ENCODE measurements around the gene OR2Y1.

The OR2Y1 gene

DNA sequence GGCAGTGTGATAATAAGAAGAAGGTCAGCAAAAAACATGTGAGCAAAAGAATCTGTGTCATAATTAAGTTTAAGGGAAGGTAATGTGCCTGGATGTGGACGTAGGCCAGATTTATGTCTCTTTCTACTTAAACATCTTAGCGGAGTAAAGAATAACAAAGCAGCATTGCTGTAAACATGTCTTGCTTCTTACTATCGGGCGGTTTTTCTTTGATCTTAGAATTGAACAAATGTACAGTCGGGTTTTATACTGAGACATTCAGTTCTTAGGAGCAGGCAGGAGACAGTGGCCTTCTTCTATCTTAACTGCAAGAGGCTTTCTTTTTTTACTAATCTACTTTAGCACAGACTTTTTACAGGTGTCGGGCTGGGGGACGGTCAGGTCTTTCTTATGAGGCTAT lies 50.1 kb downstream of the OR2Y1 start:
- H3K4me1 ChIP-seq (ENCODE audit: low read depth, poor library complexity, severe bottlenecking) = no peaks in the 10 kb centered on the region
- H3K9ac ChIP-seq = no peak overlapping the region
- no peaks in the 10 kb centered on the region for H3K27me3 ChIP-seq (ENCODE audit: insufficient read depth, low read depth)
- no peaks in the 10 kb centered on the region for H3K36me3 ChIP-seq (ENCODE audit: insufficient read depth)
- TF ChIP-seq, protein P1, sequence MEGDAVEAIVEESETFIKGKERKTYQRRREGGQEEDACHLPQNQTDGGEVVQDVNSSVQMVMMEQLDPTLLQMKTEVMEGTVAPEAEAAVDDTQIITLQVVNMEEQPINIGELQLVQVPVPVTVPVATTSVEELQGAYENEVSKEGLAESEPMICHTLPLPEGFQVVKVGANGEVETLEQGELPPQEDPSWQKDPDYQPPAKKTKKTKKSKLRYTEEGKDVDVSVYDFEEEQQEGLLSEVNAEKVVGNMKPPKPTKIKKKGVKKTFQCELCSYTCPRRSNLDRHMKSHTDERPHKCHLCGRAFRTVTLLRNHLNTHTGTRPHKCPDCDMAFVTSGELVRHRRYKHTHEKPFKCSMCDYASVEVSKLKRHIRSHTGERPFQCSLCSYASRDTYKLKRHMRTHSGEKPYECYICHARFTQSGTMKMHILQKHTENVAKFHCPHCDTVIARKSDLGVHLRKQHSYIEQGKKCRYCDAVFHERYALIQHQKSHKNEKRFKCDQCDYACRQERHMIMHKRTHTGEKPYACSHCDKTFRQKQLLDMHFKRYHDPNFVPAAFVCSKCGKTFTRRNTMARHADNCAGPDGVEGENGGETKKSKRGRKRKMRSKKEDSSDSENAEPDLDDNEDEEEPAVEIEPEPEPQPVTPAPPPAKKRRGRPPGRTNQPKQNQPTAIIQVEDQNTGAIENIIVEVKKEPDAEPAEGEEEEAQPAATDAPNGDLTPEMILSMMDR (conservative IDR thresholded peaks at IDR 0.05; ENCODE audit: low read depth, low read length) = no peak
- no peaks in the 10 kb centered on the region for H3K79me2 ChIP-seq (ENCODE audit: insufficient read depth, low read depth)
- no peaks in the 10 kb centered on the region for H4K20me1 ChIP-seq (ENCODE audit: insufficient read depth)
- no peak overlapping the region for H2AFZ ChIP-seq (ENCODE audit: low read depth)
- no peak overlapping the region for H3K27ac ChIP-seq
- no peak overlapping the region for H3K4me3 ChIP-seq (IDR thresholded peaks at IDR 0.05; ENCODE audit: insufficient read depth, low read depth, low read length)
- no peak overlapping the region for H3K4me2 ChIP-seq

Measured in KMS-11 (cell line).